Esophagus squamous epithelium (tissue), 5 donors: ENCODE measurements around the gene ZCCHC7. TPM values are rescaled to one million over a fixed set of nuclear protein-coding genes. Genes with fewer than 3 reads are reported as not detected.

Source experiments
- DNase-seq: peaks from one replicate; lab custom pipeline; 2025; lab: John Stamatoyannopoulos, UW
- H3K27ac ChIP-seq, 4 donors: fragments of 200-600 bp; sonication (generic); one replicate each; pipeline ENCODE4 v1.5.1; 2016 to 2019; ENCODE audit warnings: mild to moderate bottlenecking in 1 of 4
- H3K27me3 ChIP-seq, 4 donors: fragments of 200-600 bp; sonication (generic); 1 replicate in 3 of 4; 2 replicates in 1 of 4; pipeline versions ENCODE4 v1.5.1 to v1.6.0; 2017 to 2021; ENCODE audit warnings: antibody characterized with exemption in 1 of 4
- H3K36me3 ChIP-seq, 3 donors: fragments of 200-600 bp; sonication (generic); one replicate each; pipeline ENCODE4 v1.5.1; 2016 to 2019
- H3K4me1 ChIP-seq, 3 donors: fragments of 200-600 bp; sonication (generic); one replicate each; pipeline ENCODE4 v1.5.1; 2017 to 2019
- H3K4me3 ChIP-seq, 4 donors: fragments of 200-600 bp; sonication (generic); 1 replicate in 3 of 4; 2 replicates in 1 of 4; pipeline ENCODE4 v1.5.1; 2016 to 2019; ENCODE audit warnings: mild to moderate bottlenecking in 2 of 4, moderate library complexity in 1 of 4
- H3K9me3 ChIP-seq, 3 donors: fragments of 200-600 bp; sonication (generic); one replicate each; pipeline ENCODE4 v1.5.1; 2016 to 2019
- CTCF ChIP-seq, 6 experiments: fragments of 450-650 bp in 4 of 6; fragments of 200-600 bp in 2 of 6; sonication (generic) in 2 of 6; IDR thresholded peaks; one replicate each; pipeline ENCODE4 v1.5.1; 2016 to 2019; ENCODE audit warnings: antibody characterized with exemption in 6 of 6, mild to moderate bottlenecking in 4 of 6, moderate library complexity in 4 of 6
- POLR2A ChIP-seq, 4 donors: fragments of 450-650 bp; IDR thresholded peaks; one replicate each; pipeline ENCODE4 v1.6.1; 2017; ENCODE audit warnings: antibody characterized with exemption in 4 of 4, mild to moderate bottlenecking in 4 of 4, moderate library complexity in 3 of 4
- WGBS, 2 donors: methylation state at CpG; one replicate each; pipeline ENCODE4 v1.1.5; 2018; 5-methylcytosine and 5-hydroxymethylcytosine counted together
- intact Hi-C: fragments of 100-400 bp; cut with DNase I; formaldehyde crosslinking; loops from one replicate; pipeline ENCODE4 v1.15.0; 2022
- total RNA-seq, 4 donors: library from RNA; depleted of rRNA; stranded (reverse); fragments of >200 nt; gene quantifications; one replicate each; pipeline ENCODE4 v1.1.0, GENCODE V29; 2016
- donor health status: DM: yes; HTN: yes; CAD: no.

Gene ZCCHC7
- total RNA-seq, 4 donors from 2014 or later: 6.1 to 21.6 (median 13.0) TPM

- TF ChIP-seq POLR2A (IDR thresholded peaks at IDR 0.05) (no peak), CTCF (IDR thresholded peaks at IDR 0.05) (no peak)
- Histone ChIP-seq H3K36me3 (no peaks in the 10 kb centered on the region), H3K27me3 (no peaks in the 10 kb centered on the region), H3K27ac (no peak overlapping the region), H3K9me3 (no peaks in the 10 kb centered on the region), H3K4me3 (no peak overlapping the region), H3K4me1 (no peaks in the 10 kb centered on the region)
- no peak for DNase-seq
- intact Hi-C loops: no loop called here
- 78 to 82% methylated on average over 7 of the region's 7 CpGs for whole genome bisulfite sequencing, 2 donors
These were observed 217.0 kb downstream of the ZCCHC7 start for GRCh38 chr9:37337301-37337890.

GRCh38 chr9:37338218-37338617 is 217.8 kb downstream of the ZCCHC7 start:
- Histone ChIP-seq H3K36me3 (no peaks in the 10 kb centered on the region), H3K27ac (no peak overlapping the region), H3K27me3 (no peaks in the 10 kb centered on the region), H3K4me1 (no peaks in the 10 kb centered on the region), H3K4me3 (no peak overlapping the region), H3K9me3 (no peaks in the 10 kb centered on the region)
- 77 to 85% methylated on average over 4 of the region's 4 CpGs for WGBS, 2 donors
- no peak for DNase-seq
- intact Hi-C loops: no loop called here
- TF ChIP-seq CTCF (IDR thresholded peaks at IDR 0.05) (no peak), POLR2A (IDR thresholded peaks at IDR 0.05) (no peak)

- Histone ChIP-seq H3K9me3 (no peaks in the 10 kb centered on the region), H3K27me3 (no peaks in the 10 kb centered on the region), H3K36me3 (no peaks in the 10 kb centered on the region), H3K4me1 (no peaks in the 10 kb centered on the region), H3K4me3 (no peak overlapping the region), H3K27ac (no peak overlapping the region)
- no peak for DNase-seq
- intact Hi-C loops: no loop called here
- 81 to 89% methylated on average over 4 of the region's 4 CpGs for WGBS, 2 donors
- TF ChIP-seq CTCF (IDR thresholded peaks at IDR 0.05) (no peak), POLR2A (IDR thresholded peaks at IDR 0.05) (no peak)
These were observed 219.5 kb downstream of the ZCCHC7 start for GRCh38 chr9:37339923-37340322.

- WGBS, 2 donors: 47 to 48% methylated on average over 1 of the region's 1 CpG
- intact Hi-C loops: no loop called here
- H3K27me3 ChIP-seq: no peaks in the 10 kb centered on the region
- TF ChIP-seq CTCF (IDR thresholded peaks at IDR 0.05): no peak
- TF ChIP-seq POLR2A (IDR thresholded peaks at IDR 0.05): no peak
- no peak overlapping the region for H3K4me3 ChIP-seq
- no peaks in the 10 kb centered on the region for H3K36me3 ChIP-seq
- no peak for DNase-seq
- no peak overlapping the region for H3K27ac ChIP-seq
- no peaks in the 10 kb centered on the region for H3K9me3 ChIP-seq
- H3K4me1 ChIP-seq: no peaks in the 10 kb centered on the region
These were observed 220.6 kb downstream of the ZCCHC7 start for GRCh38 chr9:37340961-37341360.

- intact Hi-C loops: no loop called here
- TF ChIP-seq CTCF (IDR thresholded peaks at IDR 0.05) (no peak), POLR2A (IDR thresholded peaks at IDR 0.05) (no peak)
- WGBS, 2 donors: 90 to 95% methylated on average over 2 of the region's 2 CpGs
- Histone ChIP-seq H3K9me3 (no peaks in the 10 kb centered on the region), H3K27me3 (no peaks in the 10 kb centered on the region), H3K27ac (no peak overlapping the region), H3K4me3 (no peak overlapping the region), H3K36me3 (no peaks in the 10 kb centered on the region), H3K4me1 (no peaks in the 10 kb centered on the region)
- DNase-seq: no peak
These were observed 221.3 kb downstream of the ZCCHC7 start for GRCh38 chr9:37341704-37342103.
